Daoy (cell line): ENCODE measurements around the gene MPST. TPM values are rescaled to one million over a fixed set of nuclear protein-coding genes. Genes with fewer than 3 reads are reported as not detected.

Source experiments
- DNase-seq: peaks from one replicate; pipeline ENCODE4 v3.0.0-alpha.2; 2015; ENCODE audit warnings: low read depth
- total RNA-seq: library from RNA; depleted of rRNA; stranded (reverse); fragments of >200 nt; shearing (Covaris generic); gene quantifications from 2 replicates; pipeline ENCODE4 v1.2.3, GENCODE V29; 2014

Gene MPST
- total RNA-seq, 1 experiment from 2014 or later = 67.3 TPM

DNA sequence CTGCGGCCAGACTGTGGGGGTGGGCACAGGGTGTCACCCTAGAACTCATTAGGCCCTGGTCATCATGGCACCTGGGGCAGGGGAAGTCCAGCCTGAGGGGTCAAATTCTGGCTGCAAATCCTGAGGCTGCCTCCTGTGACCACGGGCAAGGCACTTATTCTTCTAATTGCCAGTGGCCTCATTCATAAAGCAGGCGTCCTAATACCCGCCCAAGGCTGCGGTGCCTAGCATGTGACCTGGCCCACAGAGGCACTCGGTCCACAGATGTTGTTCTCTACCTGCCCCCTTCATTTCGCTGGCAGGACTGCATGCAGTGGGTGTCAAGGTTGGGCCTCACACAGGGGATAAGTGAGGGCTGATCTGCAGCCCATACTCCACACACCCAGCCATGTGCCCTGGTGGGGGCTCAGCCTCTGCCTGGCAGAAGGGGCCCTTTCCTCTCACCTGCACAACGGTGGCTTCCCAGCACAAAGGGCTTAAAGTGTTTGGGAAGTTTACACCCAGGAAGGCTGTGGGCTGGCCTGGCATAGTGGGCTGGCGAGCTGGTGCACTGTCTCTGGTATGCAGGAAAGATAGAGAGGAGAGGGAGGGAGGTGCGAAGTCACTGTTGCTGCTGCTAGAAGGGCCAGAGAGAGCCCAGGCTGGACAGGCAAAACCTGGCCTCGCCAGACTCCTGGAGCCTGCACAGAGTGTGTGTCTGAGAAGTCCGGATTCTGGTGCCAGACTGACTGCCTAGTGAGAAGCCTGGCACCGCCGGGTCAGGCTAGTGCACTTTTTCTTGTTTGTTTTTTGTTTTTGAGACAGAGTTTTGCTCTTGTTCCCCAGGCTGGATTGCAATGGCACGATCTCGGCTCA is 3.2 kb downstream of the MPST start:
- DNase-seq = no peak

- no peak for DNase-seq
Measured at GRCh38 chr22:37023743-37024338, 4.3 kb downstream of the MPST start.

GRCh38 chr22:37024339-37025157 is 5.0 kb downstream of the MPST start:
- DNase-seq = no peak

DNA sequence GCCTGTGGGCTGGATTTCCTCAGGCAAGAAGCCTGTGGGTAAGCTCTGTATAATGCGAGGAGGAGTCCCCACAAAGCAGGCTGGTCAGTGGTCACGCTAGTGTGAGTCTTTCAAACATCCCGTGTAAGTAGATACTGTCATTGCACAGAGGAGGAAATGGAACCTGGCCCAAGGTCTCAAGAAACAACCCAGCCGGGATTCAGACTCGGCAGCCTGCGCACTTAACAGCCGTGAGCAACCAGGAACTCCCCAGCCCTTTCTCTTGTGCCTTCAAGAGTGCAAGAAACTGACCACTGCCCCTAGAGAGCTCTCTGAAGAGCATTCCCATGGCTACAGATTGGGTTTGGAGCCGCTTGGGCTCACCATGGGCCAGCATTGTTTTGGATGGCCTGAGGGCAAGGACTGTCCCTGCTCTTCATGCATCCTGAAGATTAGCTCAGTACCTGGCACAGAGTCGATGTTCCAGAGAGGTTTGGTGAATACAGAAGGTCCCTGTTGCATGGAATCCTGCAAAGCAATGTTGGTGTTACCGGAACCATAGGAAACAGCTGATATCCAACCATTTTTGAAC is 6.0 kb downstream of the MPST start:
- DNase-seq = no peak

GRCh38 chr22:37026325-37026724 is 6.8 kb downstream of the MPST start:
- DNase-seq = no peak

- no peak for DNase-seq
Measured at GRCh38 chr22:37027556-37027955, 8.0 kb downstream of the MPST start.

GRCh38 chr22:37028692-37029674 is 9.4 kb downstream of the MPST start:
- no peak for DNase-seq

DNA sequence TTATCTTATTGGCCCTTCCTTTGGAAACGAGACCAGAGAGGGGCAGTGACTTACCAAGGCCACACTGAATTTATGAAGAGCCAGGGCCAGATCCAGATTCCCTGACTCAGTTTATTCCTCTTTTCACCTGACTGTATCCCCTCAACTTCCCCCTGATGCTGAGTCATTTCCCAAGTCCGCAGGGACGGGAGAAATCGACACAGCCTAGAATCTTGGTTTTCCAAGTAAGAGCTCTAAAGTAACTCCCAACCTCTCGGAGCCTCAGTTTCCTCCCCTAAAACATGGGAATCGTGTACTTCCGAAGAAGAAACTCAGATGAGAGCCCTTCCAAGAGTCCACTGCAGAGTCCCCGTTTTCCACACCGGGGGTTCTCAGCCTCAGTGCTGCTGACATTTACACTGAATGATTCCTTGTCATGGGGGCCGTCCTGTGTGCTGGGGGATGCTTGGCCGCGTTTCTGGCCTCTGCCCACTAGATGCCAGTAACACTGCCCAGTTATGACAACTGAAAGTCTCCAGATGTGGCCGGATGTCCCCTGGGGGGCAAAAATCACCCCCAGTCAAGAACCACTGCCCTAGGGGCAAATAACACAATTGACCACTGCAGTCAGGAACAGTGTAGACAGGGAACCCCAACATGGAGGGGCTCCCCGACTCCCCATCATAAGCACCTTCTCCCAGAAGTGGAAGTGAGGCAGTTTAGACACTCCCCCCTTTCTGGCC is 11.2 kb downstream of the MPST start:
- DNase-seq = no peak

DNA sequence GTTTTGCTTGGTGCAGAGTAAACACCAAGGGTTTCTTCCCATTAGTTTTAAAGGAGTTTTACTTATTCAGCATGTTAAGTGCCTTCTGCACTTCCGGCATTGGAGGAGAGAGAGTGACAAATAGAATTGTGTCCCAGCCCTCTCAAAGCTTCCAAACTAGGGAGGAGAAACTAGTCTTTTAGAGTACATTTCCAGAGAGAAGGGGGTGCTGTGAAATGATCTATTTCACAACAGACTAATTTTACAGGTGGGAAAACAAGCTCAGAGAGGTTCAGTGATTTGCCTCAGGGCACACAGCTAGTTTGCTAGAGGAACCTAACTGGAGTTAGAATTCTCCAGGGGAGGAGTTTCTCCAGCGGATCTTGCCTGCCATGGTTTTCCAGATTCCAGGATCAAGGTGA is 12.6 kb downstream of the MPST start:
- no peak for DNase-seq

DNA sequence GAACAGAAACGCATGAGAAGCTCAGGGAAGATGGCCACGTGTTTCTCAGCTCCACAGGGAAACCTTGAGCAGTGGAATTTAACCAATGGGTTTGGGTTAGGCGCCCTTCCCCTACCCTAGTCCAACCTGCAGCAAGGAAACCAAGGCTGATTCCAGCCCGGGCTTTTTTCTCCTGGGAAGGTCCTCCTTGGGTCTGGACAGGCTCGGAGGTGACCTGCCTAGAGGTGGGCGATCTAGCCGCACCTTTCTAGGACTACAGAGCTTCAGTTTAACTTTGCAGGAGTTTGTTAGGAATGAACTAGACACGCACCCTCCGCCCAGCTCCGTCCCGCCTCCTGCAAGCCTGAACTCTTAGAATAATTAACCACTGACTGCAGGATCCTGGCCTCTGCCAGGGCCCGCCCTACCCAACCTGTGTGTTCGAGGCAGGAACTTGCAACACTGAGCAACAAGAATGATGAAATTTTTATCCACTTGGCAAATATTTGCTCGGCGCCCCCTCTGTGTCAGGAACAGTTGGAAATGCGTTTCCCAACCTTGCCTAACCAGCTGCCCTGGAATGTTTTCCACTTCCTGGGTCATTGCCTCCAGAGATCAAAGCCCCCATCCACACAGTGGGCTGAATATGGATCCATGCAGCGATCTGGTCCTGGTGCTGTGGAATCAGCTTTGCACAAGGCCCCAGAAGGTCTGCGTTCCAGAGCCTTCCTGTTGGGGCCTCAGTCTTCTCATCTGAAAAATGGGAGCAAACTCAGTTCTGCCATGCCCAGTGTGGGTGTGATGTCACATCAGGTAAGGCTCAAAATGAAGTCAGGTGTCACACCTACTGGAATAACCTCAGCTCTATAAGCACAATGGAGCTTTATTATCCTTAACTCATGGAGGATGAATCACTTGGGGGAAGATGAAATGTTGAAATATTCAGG is 13.3 kb downstream of the MPST start:
- DNase-seq = peak; percentile 16

GRCh38 chr22:37033605-37034430 is 14.3 kb downstream of the MPST start:
- DNase-seq = no peak

GRCh38 chr22:37036655-37037377 is 17.3 kb downstream of the MPST start:
- DNase-seq = no peak

DNA sequence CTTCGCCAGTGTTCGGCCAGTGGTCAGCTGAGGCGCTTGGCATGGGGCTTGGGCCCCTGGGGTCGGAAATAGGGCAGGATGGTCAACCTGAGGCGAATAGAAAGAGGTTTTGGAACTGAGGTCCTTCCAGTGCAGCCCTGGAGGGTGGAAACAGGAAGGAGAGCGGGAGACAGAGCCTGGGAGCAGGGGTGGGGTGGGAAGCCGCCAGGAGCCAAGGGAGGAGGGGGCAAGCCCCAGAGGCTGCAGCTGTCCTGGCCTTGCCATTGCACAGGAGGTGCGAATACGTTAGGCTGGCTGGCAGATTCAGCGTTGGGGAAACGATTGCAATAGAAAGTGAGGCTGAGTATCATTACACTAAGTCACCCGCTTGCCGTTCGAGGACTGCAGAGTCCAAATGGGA is 18.1 kb downstream of the MPST start:
- DNase-seq = no peak

GRCh38 chr22:37039466-37039865 is 19.9 kb downstream of the MPST start:
- DNase-seq = no peak

DNA sequence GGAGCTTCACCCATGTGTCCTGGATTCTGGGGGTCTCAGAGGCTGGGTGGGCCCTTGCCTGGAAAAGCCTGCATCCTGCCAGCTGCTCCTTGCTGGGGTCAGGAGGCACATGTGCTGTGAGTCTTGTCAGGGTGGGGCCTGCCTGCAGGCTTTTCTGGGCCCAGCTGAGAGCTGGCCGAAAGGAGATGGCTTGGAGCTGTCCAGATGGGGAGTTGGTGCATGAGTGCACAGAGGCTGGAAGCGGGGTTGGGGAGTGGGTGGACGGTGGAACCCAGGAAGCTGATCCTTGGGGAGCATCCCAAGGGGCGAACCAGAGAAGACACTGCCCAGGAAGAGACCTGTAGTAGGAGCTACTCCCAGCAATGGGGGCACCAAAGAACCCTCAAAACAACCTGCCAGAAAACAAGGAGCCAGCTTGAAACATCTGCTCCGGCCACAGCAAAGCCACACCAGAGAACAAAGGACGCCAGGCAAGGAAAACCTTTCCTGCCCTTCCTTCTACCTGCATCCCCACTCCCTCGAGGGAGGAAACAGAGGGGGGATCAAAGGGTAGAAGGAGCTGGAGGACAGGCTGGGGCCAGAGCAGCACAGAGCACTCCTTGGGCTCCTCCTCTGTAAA is 23.8 kb downstream of the MPST start:
- DNase-seq = no peak

DNA sequence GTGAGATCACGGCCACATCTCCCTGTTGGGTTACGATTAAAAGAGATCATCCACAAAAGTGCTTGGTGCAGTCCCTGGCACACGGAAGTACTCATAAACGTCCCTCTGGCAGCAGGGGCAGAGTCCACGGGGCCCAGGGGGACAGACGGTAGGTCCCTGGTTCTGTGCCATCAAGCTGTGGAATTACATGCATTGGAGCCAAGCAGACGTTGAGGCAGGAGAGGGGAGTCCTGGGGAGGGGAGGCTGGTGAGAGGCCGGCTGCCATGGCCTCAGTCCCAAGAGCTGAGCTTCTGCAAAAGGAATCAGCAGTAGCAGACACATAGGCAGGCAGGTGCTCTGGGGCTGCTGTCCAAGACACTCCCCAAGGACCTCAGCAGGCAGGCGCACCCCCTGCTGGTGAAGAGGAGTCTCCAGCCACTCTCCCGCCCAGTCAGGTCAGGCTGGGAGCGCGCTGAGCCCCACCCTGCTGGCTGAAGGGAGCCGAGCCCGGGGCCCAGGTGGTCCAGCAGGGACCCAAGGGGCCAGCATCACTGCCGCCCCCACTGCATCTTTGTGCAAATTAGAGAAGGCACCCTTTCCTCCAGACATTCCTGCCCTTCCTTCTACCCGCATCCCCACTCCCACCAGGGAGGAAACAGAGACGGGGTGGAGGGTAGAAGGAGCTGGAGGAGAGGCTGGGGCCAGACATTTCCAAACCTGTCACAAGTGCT is 24.4 kb downstream of the MPST start:
- peak; percentile 66 for DNase-seq
